Activated CD8-positive, alpha-beta T cell treated with anti-CD3 and anti-CD28 coated beads, Interleukin-2, amount 10 ng/mL, durations not matched to agents 7 days and 5 days (primary cell): ENCODE measurements around the gene PHLPP1. TPM values are rescaled to one million over a fixed set of nuclear protein-coding genes. Genes with fewer than 3 reads are reported as not detected.

Source experiments
- ATAC-seq: fragments of 150-1000 bp; cut with Tn5 transposase; one replicate; pipeline ENCODE4 v1.10.0; 2021; ENCODE audit warnings: moderate library complexity
- CTCF ChIA-PET: fragments of 350-600 bp; sonication (Branson Sonifier 250); formaldehyde crosslinking; loops from one replicate; lab custom pipeline; 2021; ENCODE audit warnings: antibody characterized with exemption; lab: Charles Lee
- POLR2A ChIA-PET: fragments of 350-600 bp; sonication (Branson Sonifier 250); formaldehyde crosslinking; loops from one replicate; lab custom pipeline; 2021; ENCODE audit warnings: antibody characterized with exemption; lab: Charles Lee
- DNase-seq: peaks from one replicate; pipeline ENCODE4 v3.0.0-alpha.2; 2020
- H3K27ac Mint-ChIP-seq: one replicate; pipeline ENCODE4 v1.8.0; 2021; ENCODE audit warnings: mild to moderate bottlenecking, mixed read lengths
- H3K27me3 Mint-ChIP-seq: one replicate; pipeline ENCODE4 v1.8.0; 2021; ENCODE audit warnings: low read depth, mixed read lengths
- H3K36me3 Mint-ChIP-seq: one replicate; pipeline ENCODE4 v1.8.0; 2021; ENCODE audit warnings: low read depth, mixed read lengths
- H3K4me1 Mint-ChIP-seq: one replicate; pipeline ENCODE4 v1.8.0; 2021; ENCODE audit warnings: low read depth, mixed read lengths
- H3K4me3 Mint-ChIP-seq: one replicate; pipeline ENCODE4 v1.8.0; 2021; ENCODE audit warnings: mild to moderate bottlenecking, mixed read lengths
- H3K9me3 Mint-ChIP-seq: one replicate; pipeline ENCODE4 v1.8.0; 2022; ENCODE audit warnings: mixed read lengths; ENCODE audit not compliant: insufficient read depth
- total RNA-seq, 2 experiments: library from RNA; stranded (reverse); gene quantifications; one replicate each; pipeline ENCODE4 v1.2.3, GENCODE V29; 2021

The PHLPP1 gene
- total RNA-seq, 2 experiments from 2014 or later, result 2.9 to 3.5 TPM

- Mint-ChIP-seq H3K27ac (peak overlapping the region; percentile 12), H3K36me3 (no peaks in the 10 kb centered on the region), H3K27me3 (no peaks in the 10 kb centered on the region), H3K4me3 (no peak overlapping the region), H3K9me3 (no peaks in the 10 kb centered on the region), H3K4me1 (peaks cover 27% of the 10 kb centered on the region)
- DNase-seq (no peak), ATAC-seq (no peak)
- CTCF ChIA-PET, result interaction anchor here (1.4 to 1.7 kb wide), 2 partner anchors 84 to 151 kb away, joined by 3 to 6 read pairs; partner anchors contain the start of gene PHLPP1
- POLR2A ChIA-PET, result no interaction called here
These were observed 150.2 kb downstream of the PHLPP1 start for GRCh38 chr18:62865498-62865897.

- DNase-seq, result no peak
- Mint-ChIP-seq H3K4me1 (peaks cover 25% of the 10 kb centered on the region), H3K9me3 (no peaks in the 10 kb centered on the region), H3K4me3 (no peak overlapping the region), H3K36me3 (no peaks in the 10 kb centered on the region), H3K27ac (no peak overlapping the region), H3K27me3 (no peaks in the 10 kb centered on the region)
- POLR2A ChIA-PET, result interaction anchor here (2.8 kb wide), 1 partner anchor 152 kb away, joined by 13 read pairs; the partner anchor contains the start of gene PHLPP1
- ATAC-seq, result no peak
- CTCF ChIA-PET, result interaction anchor here (1.2 to 1.5 kb wide), 2 partner anchors 11 to 153 kb away, joined by 4 read pairs; partner anchors contain the start of gene PHLPP1
These were observed 152.2 kb downstream of the PHLPP1 start for GRCh38 chr18:62867534-62867933.

DNA sequence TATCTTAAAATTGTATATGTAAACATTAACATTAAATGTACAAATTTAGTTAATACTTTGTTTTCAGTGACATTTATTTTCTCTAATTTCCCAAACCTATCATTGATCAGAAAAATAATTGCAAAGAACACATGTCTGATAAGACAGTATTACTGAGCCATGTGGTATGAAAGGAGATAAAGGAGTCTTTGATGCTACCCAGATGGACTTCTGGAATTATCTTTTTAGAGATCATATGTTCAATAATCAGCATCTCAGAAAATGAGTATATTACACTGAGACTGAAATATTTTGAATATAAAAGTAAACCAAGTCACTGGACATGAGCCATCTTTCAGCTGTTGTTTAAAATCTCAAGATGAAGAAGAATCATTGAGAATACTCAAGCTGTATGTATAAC lies 153.3 kb downstream of the PHLPP1 start:
- H3K9me3 Mint-ChIP-seq, result no peaks in the 10 kb centered on the region
- ChIA-PET POLR2A (interaction anchor here (1.1 to 2.8 kb wide), 2 partner anchors 23 to 153 kb away, joined by 3 to 13 read pairs; partner anchors contain the start of gene PHLPP1), CTCF (interaction anchor here (1.0 to 1.3 kb wide), 2 partner anchors 95 to 448 kb away, joined by 3 to 4 read pairs; no protein-coding TSS in a partner anchor)
- no peak overlapping the region for H3K27ac Mint-ChIP-seq
- H3K4me1 Mint-ChIP-seq, result peaks cover 16% of the 10 kb centered on the region
- H3K36me3 Mint-ChIP-seq, result no peaks in the 10 kb centered on the region
- no peaks in the 10 kb centered on the region for H3K27me3 Mint-ChIP-seq
- ATAC-seq (no peak), DNase-seq (no peak)
- H3K4me3 Mint-ChIP-seq, result no peak overlapping the region

DNA sequence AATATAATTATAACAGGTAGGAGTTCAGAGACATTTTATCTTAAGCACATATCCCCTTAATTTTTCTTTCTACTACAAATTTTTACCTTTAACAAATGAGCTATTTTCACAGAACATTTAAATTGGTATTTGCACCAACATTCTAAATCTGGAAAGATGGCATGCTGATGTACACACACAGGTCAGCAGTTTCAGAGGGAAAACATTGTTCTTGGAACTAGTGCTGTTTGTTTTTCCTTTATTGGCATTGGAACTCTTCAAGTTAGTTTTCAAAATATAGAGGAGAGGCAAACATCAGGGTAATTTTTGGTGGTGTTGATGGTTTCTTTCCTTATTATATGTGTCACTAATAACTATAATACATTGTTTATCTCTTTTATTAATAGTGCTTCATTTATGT lies 155.3 kb downstream of the PHLPP1 start:
- DNase-seq, result no peak
- ATAC-seq, result no peak
- Mint-ChIP-seq H3K9me3 (no peaks in the 10 kb centered on the region), H3K36me3 (no peaks in the 10 kb centered on the region), H3K27ac (no peak overlapping the region), H3K4me3 (no peak overlapping the region), H3K4me1 (peaks cover 19% of the 10 kb centered on the region), H3K27me3 (no peaks in the 10 kb centered on the region)
- ChIA-PET CTCF (no interaction called here), POLR2A (interaction anchor here (0.6 kb wide), 1 partner anchor 204 kb away, joined by 3 read pairs; no protein-coding TSS in a partner anchor)

DNA sequence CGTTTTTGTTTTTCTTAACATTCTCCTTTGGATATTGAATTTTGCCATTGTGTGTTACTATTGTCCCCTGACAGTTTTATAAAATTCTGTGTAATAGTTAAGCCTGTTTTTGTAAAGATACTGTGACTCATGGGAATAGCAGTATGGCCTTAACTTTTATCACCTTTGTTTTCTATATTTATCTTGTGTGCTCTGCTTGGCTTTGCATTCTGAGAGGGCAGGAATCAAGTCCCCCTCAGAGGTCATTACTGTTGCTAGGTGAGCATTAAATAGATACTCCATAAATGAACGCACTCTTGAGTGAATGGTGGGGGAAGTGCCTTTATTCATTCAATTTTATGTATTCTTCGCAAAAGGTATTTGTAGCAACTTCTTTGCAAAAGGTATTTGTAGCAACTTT lies 160.0 kb downstream of the PHLPP1 start:
- POLR2A ChIA-PET, result interaction anchor here (0.6 kb wide), 1 partner anchor 692 kb away, joined by 3 read pairs; no protein-coding TSS in a partner anchor
- no peaks in the 10 kb centered on the region for H3K36me3 Mint-ChIP-seq
- no peak overlapping the region for H3K4me3 Mint-ChIP-seq
- H3K27ac Mint-ChIP-seq, result no peak overlapping the region
- H3K9me3 Mint-ChIP-seq, result no peaks in the 10 kb centered on the region
- DNase-seq, result no peak
- no peaks in the 10 kb centered on the region for H3K27me3 Mint-ChIP-seq
- CTCF ChIA-PET, result no interaction called here
- H3K4me1 Mint-ChIP-seq, result peaks cover 8% of the 10 kb centered on the region
- no peak for ATAC-seq

DNA sequence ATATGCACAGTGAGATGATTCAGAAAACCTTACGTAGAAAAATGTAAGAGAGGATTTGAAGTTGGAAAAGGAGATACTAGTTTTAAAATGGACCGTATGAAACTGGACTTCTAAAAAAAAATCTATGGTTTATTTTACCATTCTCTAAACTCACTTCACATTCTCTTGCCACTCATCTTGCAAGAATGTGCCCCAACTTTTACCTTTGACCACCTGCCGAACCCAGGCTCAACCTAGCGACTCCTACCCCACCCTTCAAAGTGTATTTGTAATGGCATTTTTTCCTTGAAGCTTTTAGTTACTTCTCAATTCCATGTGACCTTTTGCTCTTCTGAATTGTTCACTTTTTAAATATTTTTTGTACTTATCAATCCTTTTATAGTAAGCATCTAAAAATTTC lies 160.8 kb downstream of the PHLPP1 start:
- CTCF ChIA-PET, result interaction anchor here (1.5 kb wide), 1 partner anchor 106 kb away, joined by 3 read pairs; no protein-coding TSS in a partner anchor
- DNase-seq (no peak), ATAC-seq (no peak)
- Mint-ChIP-seq H3K9me3 (no peaks in the 10 kb centered on the region), H3K27ac (no peak overlapping the region), H3K4me3 (no peak overlapping the region), H3K36me3 (no peaks in the 10 kb centered on the region), H3K27me3 (no peaks in the 10 kb centered on the region), H3K4me1 (peaks cover 7% of the 10 kb centered on the region)
- POLR2A ChIA-PET, result no interaction called here

- ATAC-seq (no peak), DNase-seq (no peak)
- H3K4me1 Mint-ChIP-seq, result peaks cover 11% of the 10 kb centered on the region
- no peaks in the 10 kb centered on the region for H3K36me3 Mint-ChIP-seq
- H3K9me3 Mint-ChIP-seq, result no peaks in the 10 kb centered on the region
- CTCF ChIA-PET, result interaction anchor here (1.5 kb wide), 1 partner anchor 105 kb away, joined by 3 read pairs; no protein-coding TSS in a partner anchor
- POLR2A ChIA-PET, result no interaction called here
- H3K4me3 Mint-ChIP-seq, result no peak overlapping the region
- no peak overlapping the region for H3K27ac Mint-ChIP-seq
- H3K27me3 Mint-ChIP-seq, result no peaks in the 10 kb centered on the region
These were observed 161.5 kb downstream of the PHLPP1 start for GRCh38 chr18:62876828-62877227.

- CTCF ChIA-PET, result interaction anchor here (0.8 to 1.5 kb wide), 2 partner anchors 80 to 163 kb away, joined by 4 to 6 read pairs; partner anchors contain the start of gene PHLPP1
- no peak overlapping the region for H3K27ac Mint-ChIP-seq
- ATAC-seq, result no peak
- POLR2A ChIA-PET, result interaction anchor here (1.0 kb wide), 1 partner anchor 8 kb away, joined by 3 read pairs; no protein-coding TSS in a partner anchor
- DNase-seq, result no peak
- H3K9me3 Mint-ChIP-seq, result no peaks in the 10 kb centered on the region
- peaks cover 13% of the 10 kb centered on the region for H3K4me1 Mint-ChIP-seq
- no peaks in the 10 kb centered on the region for H3K36me3 Mint-ChIP-seq
- H3K4me3 Mint-ChIP-seq, result no peak overlapping the region
- H3K27me3 Mint-ChIP-seq, result no peaks in the 10 kb centered on the region
These were observed 162.3 kb downstream of the PHLPP1 start for GRCh38 chr18:62877411-62878221.

- no peaks in the 10 kb centered on the region for H3K9me3 Mint-ChIP-seq
- H3K4me1 Mint-ChIP-seq, result peaks cover 13% of the 10 kb centered on the region
- no peak overlapping the region for H3K27ac Mint-ChIP-seq
- H3K4me3 Mint-ChIP-seq, result no peak overlapping the region
- CTCF ChIA-PET, result interaction anchor here (0.6 to 1.5 kb wide), 3 partner anchors 19 to 163 kb away, joined by 3 to 6 read pairs (median 4); partner anchors contain the start of gene PHLPP1
- DNase-seq (no peak), ATAC-seq (no peak)
- H3K36me3 Mint-ChIP-seq, result no peaks in the 10 kb centered on the region
- POLR2A ChIA-PET, result interaction anchor here (1.0 kb wide), 1 partner anchor 9 kb away, joined by 3 read pairs; no protein-coding TSS in a partner anchor
- no peaks in the 10 kb centered on the region for H3K27me3 Mint-ChIP-seq
These were observed 163.0 kb downstream of the PHLPP1 start for GRCh38 chr18:62878305-62878704.

DNA sequence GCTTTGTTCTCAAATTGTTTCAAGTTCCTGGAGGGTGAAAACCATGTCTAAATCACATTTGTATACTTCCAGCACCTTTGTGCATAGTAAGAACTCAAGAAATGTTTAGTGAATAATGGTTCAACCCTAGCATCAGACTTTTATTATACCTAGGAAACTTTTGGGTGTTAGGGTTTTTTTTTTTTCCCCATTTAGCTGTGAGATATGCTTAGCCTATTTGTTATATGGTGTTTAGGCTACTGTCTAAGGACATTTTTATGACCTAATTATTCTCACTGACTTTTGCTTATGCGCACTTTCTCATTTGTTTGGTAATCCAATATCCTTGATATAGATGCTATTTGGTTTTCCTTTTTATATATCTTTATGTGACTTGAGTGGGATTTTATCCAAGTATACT lies 164.7 kb downstream of the PHLPP1 start:
- CTCF ChIA-PET, result interaction anchor here (1.0 kb wide), 1 partner anchor 102 kb away, joined by 3 read pairs; no protein-coding TSS in a partner anchor
- ATAC-seq (no peak), DNase-seq (no peak)
- POLR2A ChIA-PET, result interaction anchor here (0.8 kb wide), 1 partner anchor 354 kb away, joined by 3 read pairs; no protein-coding TSS in a partner anchor
- Mint-ChIP-seq H3K27me3 (no peaks in the 10 kb centered on the region), H3K9me3 (no peaks in the 10 kb centered on the region), H3K36me3 (no peaks in the 10 kb centered on the region), H3K4me3 (no peak overlapping the region), H3K4me1 (peaks cover 9% of the 10 kb centered on the region), H3K27ac (no peak overlapping the region)

GRCh38 chr18:62880673-62881364 lies 165.5 kb downstream of the PHLPP1 start:
- ChIA-PET POLR2A (interaction anchor here (0.8 kb wide), 1 partner anchor 354 kb away, joined by 3 read pairs; no protein-coding TSS in a partner anchor), CTCF (no interaction called here)
- Mint-ChIP-seq H3K27ac (no peak overlapping the region), H3K9me3 (no peaks in the 10 kb centered on the region), H3K27me3 (no peaks in the 10 kb centered on the region), H3K4me1 (peaks cover 9% of the 10 kb centered on the region), H3K36me3 (no peaks in the 10 kb centered on the region), H3K4me3 (no peak overlapping the region)
- DNase-seq (no peak), ATAC-seq (no peak)
